ENCODE results near the gene SKP1. TPM values are rescaled to one million over a fixed set of nuclear protein-coding genes. Genes with fewer than 3 reads are reported as not detected.

The SKP1 gene
- total RNA-seq, 1 donor: 145 TPM

GRCh38 chr5:134130239-134130945 is 46.4 kb downstream of the SKP1 start:
- peaks cover 25% of the 10 kb centered on the region for H3K36me3 ChIP-seq (ENCODE audit: insufficient read depth, low read length)
- no peaks in the 10 kb centered on the region for H3K27me3 ChIP-seq (ENCODE audit: insufficient read depth, low read length)
- peak; percentile 52 for DNase-seq (ENCODE audit: insufficient read length, low spot score, missing footprints)
- no peak overlapping the region for H3K27ac ChIP-seq (ENCODE audit: low read depth, low read length)
- peaks cover 86% of the 10 kb centered on the region for H3K79me2 ChIP-seq (ENCODE audit: insufficient read depth, low read length)
- peaks cover 36% of the 10 kb centered on the region for H4K20me1 ChIP-seq (ENCODE audit: insufficient read depth, low read length)
- H3K4me1 ChIP-seq (ENCODE audit: insufficient read depth, low read length): peaks cover 22% of the 10 kb centered on the region
- H3K9me3 ChIP-seq (ENCODE audit: low read depth, low read length): no peaks in the 10 kb centered on the region
- H3K4me2 ChIP-seq (ENCODE audit: insufficient read depth, low read length): no peak overlapping the region
- H2AFZ ChIP-seq (ENCODE audit: low read length): no peak overlapping the region
- TF ChIP-seq CTCF (IDR thresholded peaks at IDR 0.05; ENCODE audit: extremely low read depth, low read depth, low read length): no peak
- H3K4me3 ChIP-seq (ENCODE audit: insufficient read depth, low read length): no peak overlapping the region

- H3K27ac ChIP-seq (ENCODE audit: low read depth, low read length): no peak overlapping the region
- H3K4me1 ChIP-seq (ENCODE audit: insufficient read depth, low read length): peaks cover 29% of the 10 kb centered on the region
- H2AFZ ChIP-seq (ENCODE audit: low read length): no peak overlapping the region
- no peaks in the 10 kb centered on the region for H3K9me3 ChIP-seq (ENCODE audit: low read depth, low read length)
- H4K20me1 ChIP-seq (ENCODE audit: insufficient read depth, low read length): peaks cover 39% of the 10 kb centered on the region
- H3K4me2 ChIP-seq (ENCODE audit: insufficient read depth, low read length): no peak overlapping the region
- TF ChIP-seq CTCF (IDR thresholded peaks at IDR 0.05; ENCODE audit: extremely low read depth, low read depth, low read length): no peak
- H3K36me3 ChIP-seq (ENCODE audit: insufficient read depth, low read length): peaks cover 18% of the 10 kb centered on the region
- DNase-seq (ENCODE audit: insufficient read length, low spot score, missing footprints): peak; percentile 50
- H3K4me3 ChIP-seq (ENCODE audit: insufficient read depth, low read length): no peak overlapping the region
- peaks cover 80% of the 10 kb centered on the region for H3K79me2 ChIP-seq (ENCODE audit: insufficient read depth, low read length)
- no peaks in the 10 kb centered on the region for H3K27me3 ChIP-seq (ENCODE audit: insufficient read depth, low read length)
These were observed 47.1 kb downstream of the SKP1 start for GRCh38 chr5:134129411-134130238.

GRCh38 chr5:134128648-134128995 is 48.1 kb downstream of the SKP1 start:
- peak; percentile 51 for DNase-seq (ENCODE audit: insufficient read length, low spot score, missing footprints)
- no peak overlapping the region for H3K27ac ChIP-seq (ENCODE audit: low read depth, low read length)
- no peak for TF ChIP-seq CTCF (IDR thresholded peaks at IDR 0.05; ENCODE audit: extremely low read depth, low read depth, low read length)
- H3K9me3 ChIP-seq (ENCODE audit: low read depth, low read length): no peaks in the 10 kb centered on the region
- no peak overlapping the region for H3K4me2 ChIP-seq (ENCODE audit: insufficient read depth, low read length)
- peaks cover 39% of the 10 kb centered on the region for H3K4me1 ChIP-seq (ENCODE audit: insufficient read depth, low read length)
- peaks cover 12% of the 10 kb centered on the region for H3K36me3 ChIP-seq (ENCODE audit: insufficient read depth, low read length)
- peaks cover 71% of the 10 kb centered on the region for H3K79me2 ChIP-seq (ENCODE audit: insufficient read depth, low read length)
- H3K27me3 ChIP-seq (ENCODE audit: insufficient read depth, low read length): no peaks in the 10 kb centered on the region
- H4K20me1 ChIP-seq (ENCODE audit: insufficient read depth, low read length): peaks cover 34% of the 10 kb centered on the region
- no peak overlapping the region for H2AFZ ChIP-seq (ENCODE audit: low read length)
- H3K4me3 ChIP-seq (ENCODE audit: insufficient read depth, low read length): no peak overlapping the region
